Measurements from ENCODE around the gene PWWP3B. TPM values are rescaled to one million over a fixed set of nuclear protein-coding genes. Genes with fewer than 3 reads are reported as not detected.

The PWWP3B gene
- polyA plus RNA-seq, 1 donor (not counting 4 experiments of a cell fraction or from before 2014, with no cell fraction given), result 0.16 TPM

DNA sequence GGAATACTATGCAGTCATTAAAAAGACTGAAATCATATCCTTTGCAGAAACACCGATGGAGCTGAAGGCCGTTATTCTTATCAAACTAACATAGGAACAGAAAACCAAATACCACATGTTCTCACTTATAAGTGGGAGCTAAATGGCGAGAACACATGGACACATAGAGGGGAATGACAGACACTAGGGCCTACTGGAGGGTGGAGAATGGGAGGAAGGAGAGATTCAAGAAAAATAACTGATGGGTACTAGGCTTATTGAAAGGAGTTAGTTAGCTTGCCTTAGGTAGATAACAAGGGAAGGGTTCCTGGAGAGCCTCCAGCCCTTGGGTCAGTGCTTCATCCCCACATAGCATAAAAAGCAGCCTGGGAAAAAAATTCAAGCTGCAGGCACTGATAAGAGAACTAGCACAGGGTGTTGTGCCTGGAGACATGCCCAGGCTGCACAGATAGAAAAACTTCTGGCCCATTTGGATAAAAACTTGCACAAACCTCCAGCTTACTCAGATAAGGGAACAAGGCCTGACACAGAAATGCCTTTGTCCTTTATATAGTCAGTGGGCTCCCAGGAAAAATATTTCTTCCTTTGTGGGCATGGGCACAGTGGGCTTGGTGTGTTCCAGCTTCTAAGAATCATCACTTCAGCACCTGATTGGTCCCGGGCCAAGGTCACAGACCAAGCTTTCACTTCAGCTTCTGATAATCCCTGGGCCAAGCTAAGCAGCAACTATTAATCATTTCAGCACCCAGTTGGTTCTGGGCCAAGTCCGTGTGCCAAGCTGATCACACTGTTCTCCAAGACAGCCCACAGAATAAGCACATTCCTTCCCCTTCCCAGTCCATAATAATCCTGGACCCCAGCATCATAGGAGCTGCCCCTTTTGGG, 23.1 kb upstream of the PWWP3B start:
- FAIRE-seq (no peak), DNase-seq (ENCODE audit: low read depth, low spot score) (no peak)
- Histone ChIP-seq H3K9me1 (ENCODE audit: control insufficient read depth, extremely low read depth, insufficient read depth, low read length) (no peaks in the 10 kb centered on the region), H2AFZ (ENCODE audit: control insufficient read depth, low read length) (no peak overlapping the region), H3K27me3 (ENCODE audit: control insufficient read depth, extremely low read depth, insufficient read depth, low read length) (no peaks in the 10 kb centered on the region), H3K9me3 (ENCODE audit: control insufficient read depth, low read depth, low read length) (no peaks in the 10 kb centered on the region), H3K4me2 (ENCODE audit: control insufficient read depth, extremely low read depth, insufficient read depth, low read depth, low read length) (no peak overlapping the region), H3K4me1 (ENCODE audit: control insufficient read depth, extremely low read depth, insufficient read depth, low read length) (no peaks in the 10 kb centered on the region), H3K27ac (ENCODE audit: control insufficient read depth, insufficient read depth, low read length) (no peak overlapping the region), H3K4me3 (ENCODE audit: control insufficient read depth in 2 of 3, extremely low read depth in 1 of 3, insufficient read depth in 2 of 3, low read depth in 1 of 3, low read length in 3 of 3) (no peak overlapping the region), H3K79me2 (ENCODE audit: control insufficient read depth, insufficient read depth, low read length) (no peaks in the 10 kb centered on the region), H3K9ac (ENCODE audit: control insufficient read depth, extremely low read depth, insufficient read depth, low read length) (no peak overlapping the region), H4K20me1 (ENCODE audit: control insufficient read depth, extremely low read depth, insufficient read depth, low read length) (no peaks in the 10 kb centered on the region), H3K36me3 (ENCODE audit: control insufficient read depth in 2 of 2, extremely low read depth in 1 of 2, insufficient read depth in 2 of 2, low read length in 2 of 2) (no peaks in the 10 kb centered on the region)
- dilution Hi-C loops (cut with MboI; ENCODE audit: extremely low pct_ligation_motif_present, low sequenced_read_pairs), result no loop called here
- no peak for TF ChIP-seq EZH2 (IDR thresholded peaks at IDR 0.05; ENCODE audit: low read length)
- TF ChIP-seq, protein P1, sequence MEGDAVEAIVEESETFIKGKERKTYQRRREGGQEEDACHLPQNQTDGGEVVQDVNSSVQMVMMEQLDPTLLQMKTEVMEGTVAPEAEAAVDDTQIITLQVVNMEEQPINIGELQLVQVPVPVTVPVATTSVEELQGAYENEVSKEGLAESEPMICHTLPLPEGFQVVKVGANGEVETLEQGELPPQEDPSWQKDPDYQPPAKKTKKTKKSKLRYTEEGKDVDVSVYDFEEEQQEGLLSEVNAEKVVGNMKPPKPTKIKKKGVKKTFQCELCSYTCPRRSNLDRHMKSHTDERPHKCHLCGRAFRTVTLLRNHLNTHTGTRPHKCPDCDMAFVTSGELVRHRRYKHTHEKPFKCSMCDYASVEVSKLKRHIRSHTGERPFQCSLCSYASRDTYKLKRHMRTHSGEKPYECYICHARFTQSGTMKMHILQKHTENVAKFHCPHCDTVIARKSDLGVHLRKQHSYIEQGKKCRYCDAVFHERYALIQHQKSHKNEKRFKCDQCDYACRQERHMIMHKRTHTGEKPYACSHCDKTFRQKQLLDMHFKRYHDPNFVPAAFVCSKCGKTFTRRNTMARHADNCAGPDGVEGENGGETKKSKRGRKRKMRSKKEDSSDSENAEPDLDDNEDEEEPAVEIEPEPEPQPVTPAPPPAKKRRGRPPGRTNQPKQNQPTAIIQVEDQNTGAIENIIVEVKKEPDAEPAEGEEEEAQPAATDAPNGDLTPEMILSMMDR (optimal IDR thresholded peaks at IDR 0.05 in 1 of 3, IDR thresholded peaks at IDR 0.05 in 1 of 3, conservative IDR thresholded peaks at IDR 0.05 in 1 of 3; ENCODE audit: extremely low read depth in 1 of 3, insufficient read depth in 2 of 3, low read length in 3 of 3), result no peak

DNA sequence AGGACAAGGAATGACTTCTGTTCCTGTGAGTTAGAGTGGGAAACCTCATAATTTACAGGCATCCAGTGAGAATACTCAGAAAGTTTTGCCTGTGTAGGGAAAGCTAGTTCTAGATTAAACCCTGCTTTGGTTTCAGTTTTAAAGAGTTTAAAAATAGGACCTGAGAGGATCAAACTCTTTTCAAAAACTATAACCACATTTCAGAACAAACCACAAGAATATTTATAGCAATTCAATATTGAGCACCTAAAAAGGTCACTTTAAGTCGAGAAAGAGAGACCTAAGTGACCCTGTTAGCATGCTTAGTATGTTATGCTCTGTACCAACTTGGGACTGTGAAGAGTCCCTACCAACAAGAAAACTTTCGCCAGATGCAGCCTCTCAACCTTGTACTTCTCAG, 17.4 kb upstream of the PWWP3B start:
- Histone ChIP-seq H3K36me3 (ENCODE audit: control insufficient read depth in 2 of 2, extremely low read depth in 1 of 2, insufficient read depth in 2 of 2, low read length in 2 of 2) (no peaks in the 10 kb centered on the region), H3K9ac (ENCODE audit: control insufficient read depth, extremely low read depth, insufficient read depth, low read length) (no peak overlapping the region), H2AFZ (ENCODE audit: control insufficient read depth, low read length) (no peak overlapping the region), H3K4me3 (ENCODE audit: control insufficient read depth in 2 of 3, extremely low read depth in 1 of 3, insufficient read depth in 2 of 3, low read depth in 1 of 3, low read length in 3 of 3) (no peak overlapping the region), H3K4me1 (ENCODE audit: control insufficient read depth, extremely low read depth, insufficient read depth, low read length) (no peaks in the 10 kb centered on the region), H3K4me2 (ENCODE audit: control insufficient read depth, extremely low read depth, insufficient read depth, low read depth, low read length) (no peak overlapping the region), H3K27me3 (ENCODE audit: control insufficient read depth, extremely low read depth, insufficient read depth, low read length) (no peaks in the 10 kb centered on the region), H3K9me3 (ENCODE audit: control insufficient read depth, low read depth, low read length) (no peaks in the 10 kb centered on the region), H3K9me1 (ENCODE audit: control insufficient read depth, extremely low read depth, insufficient read depth, low read length) (no peaks in the 10 kb centered on the region), H3K27ac (ENCODE audit: control insufficient read depth, insufficient read depth, low read length) (no peak overlapping the region), H4K20me1 (ENCODE audit: control insufficient read depth, extremely low read depth, insufficient read depth, low read length) (no peaks in the 10 kb centered on the region), H3K79me2 (ENCODE audit: control insufficient read depth, insufficient read depth, low read length) (no peaks in the 10 kb centered on the region)
- FAIRE-seq (no peak), DNase-seq (ENCODE audit: low read depth, low spot score) (no peak)
- TF ChIP-seq, protein P1 (optimal IDR thresholded peaks at IDR 0.05 in 1 of 3, IDR thresholded peaks at IDR 0.05 in 1 of 3, conservative IDR thresholded peaks at IDR 0.05 in 1 of 3; ENCODE audit: extremely low read depth in 1 of 3, insufficient read depth in 2 of 3, low read length in 3 of 3), result no peak
- TF ChIP-seq EZH2 (IDR thresholded peaks at IDR 0.05; ENCODE audit: low read length), result no peak
- dilution Hi-C loops (cut with MboI; ENCODE audit: extremely low pct_ligation_motif_present, low sequenced_read_pairs), result no loop called here

Data from keratinocyte (primary cell).